ENCODE results near the gene TIMM9. TPM values are rescaled to one million over a fixed set of nuclear protein-coding genes. Genes with fewer than 3 reads are reported as not detected.
"Not testable (repeated sequence)": the region's sequence is repeated elsewhere in the genome, so short reads cannot be mapped to it uniquely, and the experiment has no call there.

Gene TIMM9
- total and polyA plus RNA-seq, 4 donors = 24.8 to 65.0 (median 30.9) TPM

DNA sequence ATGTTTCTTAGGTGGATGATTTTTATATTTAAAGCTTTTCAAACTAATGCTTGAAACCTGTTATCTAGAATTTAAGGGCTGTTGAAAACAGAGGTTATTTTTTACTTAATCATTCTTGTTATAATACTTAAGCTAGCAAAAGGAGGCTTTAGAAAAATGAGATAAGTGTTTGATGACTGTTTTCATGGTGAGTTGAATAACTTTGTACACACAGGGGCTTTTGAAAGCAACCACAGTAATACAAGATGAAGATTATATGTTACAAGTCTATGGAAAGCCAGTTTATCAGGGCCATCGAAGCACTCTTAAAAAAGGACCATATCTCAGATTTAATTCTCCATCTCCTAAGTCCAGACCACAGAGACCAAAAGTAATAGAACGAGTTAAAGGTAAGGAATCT, 33.4 kb upstream of the TIMM9 start:
- Histone ChIP-seq H3K36me3 (ENCODE audit: control insufficient read depth in 1 of 2, insufficient read depth in 2 of 2, low read length in 1 of 2) (no peaks in the 10 kb centered on the region), H3K4me1 (ENCODE audit: control insufficient read depth in 1 of 2, insufficient read depth in 2 of 2, low read length in 2 of 2) (no peaks in the 10 kb centered on the region), H3K9me3 (ENCODE audit: control insufficient read depth, low read length) (no peaks in the 10 kb centered on the region), H3K27me3 (ENCODE audit: control insufficient read depth in 1 of 2, insufficient read depth in 2 of 2, low read length in 1 of 2) (no peaks in the 10 kb centered on the region), H3K27ac (ENCODE audit: low read depth in 1 of 2, low read length in 2 of 2) (no peak overlapping the region), H3K4me3 (ENCODE audit: low read length in 2 of 2) (no peak overlapping the region)
- ATAC-seq (ENCODE audit: low FRiP score) (no peak), DNase-seq (no peak)
- intact Hi-C loops (cut with DNase I) = no loop called here
- WGBS, 2 donors = 90 to 92% methylated on average over 2 of the region's 2 CpGs

- no peak overlapping the region for H3K4me3 ChIP-seq (ENCODE audit: low read length in 2 of 2)
- H3K36me3 ChIP-seq (ENCODE audit: control insufficient read depth in 1 of 2, insufficient read depth in 2 of 2, low read length in 1 of 2) = peaks cover 0 to 2% of the 10 kb centered on the region in 2 donors
- no peaks in the 10 kb centered on the region for H3K27me3 ChIP-seq (ENCODE audit: control insufficient read depth in 1 of 2, insufficient read depth in 2 of 2, low read length in 1 of 2)
- no peaks in the 10 kb centered on the region for H3K9me3 ChIP-seq (ENCODE audit: control insufficient read depth, low read length)
- H3K27ac ChIP-seq (ENCODE audit: low read depth in 1 of 2, low read length in 2 of 2) = no peak overlapping the region
- H3K4me1 ChIP-seq (ENCODE audit: control insufficient read depth in 1 of 2, insufficient read depth in 2 of 2, low read length in 2 of 2) = no peaks in the 10 kb centered on the region
- no peak for DNase-seq
- no peak for ATAC-seq (ENCODE audit: low FRiP score)
- intact Hi-C loops (cut with DNase I) = no loop called here
- WGBS, 2 donors = 89 to 92% methylated on average over 9 of the region's 9 CpGs
These were observed 28.4 kb upstream of the TIMM9 start for GRCh38 chr14:58455593-58456265.

DNA sequence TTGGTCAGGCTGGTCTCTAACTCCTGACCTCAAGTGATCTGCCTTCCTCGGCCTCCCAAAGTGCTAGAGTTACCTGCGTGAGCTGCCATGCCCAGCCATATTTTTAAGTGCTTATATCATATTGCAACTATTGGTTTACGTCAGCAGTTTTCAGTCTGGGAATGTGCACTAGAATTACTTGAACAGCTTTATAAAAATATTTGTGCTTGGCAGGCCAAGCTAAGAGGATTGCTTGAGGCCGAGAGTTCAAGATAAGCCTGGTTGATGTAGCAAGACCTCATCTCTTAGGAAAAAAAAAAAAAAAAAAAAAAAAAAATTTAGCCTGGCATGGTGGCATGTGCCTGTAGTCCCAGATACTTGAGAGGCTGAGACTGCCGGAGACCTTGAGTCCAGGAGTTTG, 17.3 kb upstream of the TIMM9 start:
- DNase-seq (no peak), ATAC-seq (ENCODE audit: low FRiP score) (no peak)
- peaks cover 0 to 2% of the 10 kb centered on the region in 2 donors for H3K4me1 ChIP-seq (ENCODE audit: control insufficient read depth in 1 of 2, insufficient read depth in 2 of 2, low read length in 2 of 2)
- H3K9me3 ChIP-seq (ENCODE audit: control insufficient read depth, low read length) = no peaks in the 10 kb centered on the region
- intact Hi-C loops (cut with DNase I) = no loop called here
- peaks cover 0 to 3% of the 10 kb centered on the region in 2 donors for H3K36me3 ChIP-seq (ENCODE audit: control insufficient read depth in 1 of 2, insufficient read depth in 2 of 2, low read length in 1 of 2)
- WGBS, 2 donors = 12 to 18% methylated on average over 5 of the region's 5 CpGs
- no peaks in the 10 kb centered on the region for H3K27me3 ChIP-seq (ENCODE audit: control insufficient read depth in 1 of 2, insufficient read depth in 2 of 2, low read length in 1 of 2)
- H3K4me3 ChIP-seq (ENCODE audit: low read length in 2 of 2) = no peak overlapping the region
- H3K27ac ChIP-seq (ENCODE audit: low read depth in 1 of 2, low read length in 2 of 2) = no peak overlapping the region

DNA sequence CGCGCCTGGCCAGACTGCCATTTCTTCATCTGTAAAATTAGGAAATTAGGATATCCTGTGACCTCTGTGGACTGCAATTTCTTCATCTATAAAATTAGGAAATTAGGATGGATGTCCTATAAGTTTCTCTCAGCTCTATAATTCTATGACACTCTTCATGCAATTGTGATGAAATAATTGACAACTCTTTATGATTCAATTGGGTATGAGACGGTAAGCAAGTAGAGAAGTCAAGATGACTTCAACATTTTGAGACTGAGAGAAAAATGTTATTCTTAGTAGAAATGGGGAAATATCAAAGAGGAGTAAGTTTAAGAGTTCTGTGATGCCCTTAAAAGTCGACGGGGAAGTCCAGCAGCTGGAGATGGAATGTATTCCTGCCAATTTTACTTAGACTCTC, 12.1 kb upstream of the TIMM9 start:
- no peaks in the 10 kb centered on the region for H3K27me3 ChIP-seq (ENCODE audit: control insufficient read depth in 1 of 2, insufficient read depth in 2 of 2, low read length in 1 of 2)
- ATAC-seq (ENCODE audit: low FRiP score) (no peak), DNase-seq (no peak)
- no peaks in the 10 kb centered on the region for H3K9me3 ChIP-seq (ENCODE audit: control insufficient read depth, low read length)
- no peak overlapping the region for H3K4me3 ChIP-seq (ENCODE audit: low read length in 2 of 2)
- H3K4me1 ChIP-seq (ENCODE audit: control insufficient read depth in 1 of 2, insufficient read depth in 2 of 2, low read length in 2 of 2) = no peaks in the 10 kb centered on the region
- intact Hi-C loops (cut with DNase I) = no loop called here
- no peak overlapping the region for H3K27ac ChIP-seq (ENCODE audit: low read depth in 1 of 2, low read length in 2 of 2)
- H3K36me3 ChIP-seq (ENCODE audit: control insufficient read depth in 1 of 2, insufficient read depth in 2 of 2, low read length in 1 of 2) = no peaks in the 10 kb centered on the region
- WGBS, 2 donors = 77 to 93% methylated on average over 5 of the region's 5 CpGs

DNA sequence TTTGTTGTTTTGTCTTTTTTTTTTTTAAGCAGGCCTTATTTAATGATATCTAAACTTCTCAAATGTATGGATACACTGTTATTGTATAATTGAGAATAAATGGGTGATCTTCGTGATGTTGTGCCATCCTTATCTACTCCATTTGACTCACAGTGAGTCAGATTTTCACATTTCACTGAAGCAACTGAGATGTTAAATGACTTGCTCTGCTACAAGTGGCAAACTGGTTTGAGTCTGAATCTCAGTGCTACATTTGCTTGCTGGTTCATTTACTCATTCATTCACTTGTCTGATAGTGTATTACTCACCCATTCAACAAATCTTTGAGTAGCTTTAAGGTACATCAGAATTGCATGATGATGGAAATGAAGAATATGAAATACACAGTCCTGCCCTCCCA, 2.8 kb upstream of the TIMM9 start:
- Histone ChIP-seq H3K4me3 (ENCODE audit: low read length in 2 of 2) (no peak overlapping the region), H3K27ac (ENCODE audit: low read depth in 1 of 2, low read length in 2 of 2) (no peak overlapping the region), H3K36me3 (ENCODE audit: control insufficient read depth in 1 of 2, insufficient read depth in 2 of 2, low read length in 1 of 2) (no peaks in the 10 kb centered on the region), H3K9me3 (ENCODE audit: control insufficient read depth, low read length) (no peaks in the 10 kb centered on the region), H3K4me1 (ENCODE audit: control insufficient read depth in 1 of 2, insufficient read depth in 2 of 2, low read length in 2 of 2) (no peaks in the 10 kb centered on the region), H3K27me3 (ENCODE audit: control insufficient read depth in 1 of 2, insufficient read depth in 2 of 2, low read length in 1 of 2) (no peaks in the 10 kb centered on the region)
- WGBS, 2 donors = 45 to 48% methylated on average over 1 of the region's 1 CpG
- DNase-seq = no peak
- intact Hi-C loops (cut with DNase I) = no loop called here
- ATAC-seq (ENCODE audit: low FRiP score) = no peak

GRCh38 chr14:58428118-58428683, 870 bp upstream of the TIMM9 start:
- Histone ChIP-seq H3K27ac (ENCODE audit: low read depth in 1 of 2, low read length in 2 of 2) (peak overlapping the region in 1 of 2 donors; percentile 47), H3K4me3 (ENCODE audit: low read length in 2 of 2) (peak overlapping the region; percentile 92 to 94), H3K27me3 (ENCODE audit: control insufficient read depth in 1 of 2, insufficient read depth in 2 of 2, low read length in 1 of 2) (no peaks in the 10 kb centered on the region), H3K4me1 (ENCODE audit: control insufficient read depth in 1 of 2, insufficient read depth in 2 of 2, low read length in 2 of 2) (no peaks in the 10 kb centered on the region), H3K36me3 (ENCODE audit: control insufficient read depth in 1 of 2, insufficient read depth in 2 of 2, low read length in 1 of 2) (no peaks in the 10 kb centered on the region), H3K9me3 (ENCODE audit: control insufficient read depth, low read length) (no peaks in the 10 kb centered on the region)
- no peak for DNase-seq
- peak; percentile 42 for ATAC-seq (ENCODE audit: low FRiP score)
- WGBS, 2 donors = 0% methylated on average over 10 of the region's 10 CpGs
- intact Hi-C loops (cut with DNase I) = no loop called here

DNA sequence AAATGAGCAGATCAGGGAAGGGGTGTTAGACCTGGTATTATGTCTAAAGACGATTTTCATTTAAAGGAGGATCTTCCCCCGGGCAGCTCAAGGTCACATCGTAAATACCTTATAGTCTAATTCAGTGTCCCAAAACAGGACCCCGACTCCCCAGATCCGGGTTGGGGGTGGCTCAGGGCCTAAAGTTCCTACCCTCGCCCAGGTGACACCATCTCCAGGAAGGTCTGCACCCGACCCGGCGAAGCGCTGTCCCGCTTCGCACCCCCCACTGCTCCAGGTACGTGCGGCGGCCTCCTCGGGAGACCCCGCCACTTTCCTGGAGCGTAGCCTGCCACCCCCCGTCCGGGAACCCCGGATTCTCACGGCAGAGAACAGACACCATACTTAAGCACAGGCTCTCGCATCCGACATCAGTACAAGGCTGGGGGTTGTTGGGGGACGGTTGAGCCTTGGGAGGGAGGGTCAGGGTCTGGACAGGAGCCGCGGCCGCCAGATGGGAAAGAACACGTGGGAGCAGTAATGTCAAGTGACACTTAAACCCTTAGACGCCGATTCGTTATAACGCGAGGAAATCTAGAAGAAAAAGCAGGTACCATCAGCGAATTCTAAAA, 556 bp downstream of the TIMM9 start:
- WGBS, 2 donors = 0 to 1% methylated on average over 35 of the region's 35 CpGs
- H3K9me3 ChIP-seq (ENCODE audit: control insufficient read depth, low read length) = no peaks in the 10 kb centered on the region
- intact Hi-C loops (cut with DNase I) = no loop called here
- no peaks in the 10 kb centered on the region for H3K27me3 ChIP-seq (ENCODE audit: control insufficient read depth in 1 of 2, insufficient read depth in 2 of 2, low read length in 1 of 2)
- peak overlapping the region; percentile 57 to 81 for H3K4me3 ChIP-seq (ENCODE audit: low read length in 2 of 2)
- no peak overlapping the region for H3K27ac ChIP-seq (ENCODE audit: low read depth in 1 of 2, low read length in 2 of 2)
- no peaks in the 10 kb centered on the region for H3K4me1 ChIP-seq (ENCODE audit: control insufficient read depth in 1 of 2, insufficient read depth in 2 of 2, low read length in 2 of 2)
- ATAC-seq (ENCODE audit: low FRiP score) (peak; percentile 86), DNase-seq (peak; percentile 73 to 87)
- no peaks in the 10 kb centered on the region for H3K36me3 ChIP-seq (ENCODE audit: control insufficient read depth in 1 of 2, insufficient read depth in 2 of 2, low read length in 1 of 2)

GRCh38 chr14:58416934-58417333, 10.4 kb downstream of the TIMM9 start:
- intact Hi-C loops (cut with DNase I); H3K27me3 ChIP-seq (ENCODE audit: control insufficient read depth in 1 of 2, insufficient read depth in 2 of 2, low read length in 1 of 2); ATAC-seq (ENCODE audit: low FRiP score); H3K4me1 ChIP-seq (ENCODE audit: control insufficient read depth in 1 of 2, insufficient read depth in 2 of 2, low read length in 2 of 2); H3K27ac ChIP-seq (ENCODE audit: low read depth in 1 of 2, low read length in 2 of 2); DNase-seq; H3K4me3 ChIP-seq (ENCODE audit: low read length in 2 of 2); H3K9me3 ChIP-seq (ENCODE audit: control insufficient read depth, low read length); H3K36me3 ChIP-seq (ENCODE audit: control insufficient read depth in 1 of 2, insufficient read depth in 2 of 2, low read length in 1 of 2): not testable (repeated sequence)
- WGBS, 2 donors = 95 to 98% methylated on average over 1 of the region's 1 CpG
